Osteoblast (primary cell): Measurements from ENCODE around the gene TBKBP1. TPM values are rescaled to one million over a fixed set of nuclear protein-coding genes. Genes with fewer than 3 reads are reported as not detected.

Experiments
- DNase-seq: peaks from one replicate; pipeline ENCODE4 v3.0.0; 2011; ENCODE audit warnings: low spot score, mixed read lengths; ENCODE audit not compliant: insufficient read length; ENCODE audit errors: missing footprints
- H2AFZ ChIP-seq: 2 replicates; pipeline ENCODE4 v1.6.0; 2011; ENCODE audit warnings: mild to moderate bottlenecking, low read length
- H3K27ac ChIP-seq: 2 replicates; pipeline ENCODE4 v1.5.1; 2011; ENCODE audit warnings: mild to moderate bottlenecking, low read depth, low read length, moderate library complexity
- H3K27me3 ChIP-seq: 2 replicates; pipeline ENCODE4 v1.6.0; 2012; ENCODE audit warnings: mild to moderate bottlenecking, control low read depth, inconsistent platforms, low read length, moderate library complexity; ENCODE audit not compliant: insufficient read depth
- H3K36me3 ChIP-seq: 2 replicates; pipeline ENCODE4 v1.5.1; 2011; ENCODE audit warnings: mild to moderate bottlenecking, low read length, control low read depth, moderate library complexity; ENCODE audit not compliant: insufficient read depth
- H3K4me1 ChIP-seq: 2 replicates; pipeline ENCODE4 v1.5.1; 2011; ENCODE audit warnings: mild to moderate bottlenecking, low read length, control low read depth, moderate library complexity; ENCODE audit not compliant: insufficient read depth
- H3K4me2 ChIP-seq: 2 replicates; pipeline ENCODE4 v1.6.0; 2011; ENCODE audit warnings: mild to moderate bottlenecking, low read length; ENCODE audit not compliant: insufficient read depth
- H3K4me3 ChIP-seq: fragments of 200-600 bp; sonication (generic); 3 replicates; pipeline ENCODE4 v1.5.1; 2012; ENCODE audit warnings: mild to moderate bottlenecking, low read length, inconsistent platforms; ENCODE audit not compliant: insufficient read depth
- H3K79me2 ChIP-seq: 2 replicates; pipeline ENCODE4 v1.6.0; 2012; ENCODE audit warnings: mild to moderate bottlenecking, low read length, control low read depth, inconsistent platforms; ENCODE audit not compliant: insufficient read depth
- H3K9me3 ChIP-seq: 2 replicates; pipeline ENCODE4 v1.5.1; 2011; ENCODE audit warnings: low read depth, low read length, control low read depth
- H4K20me1 ChIP-seq: 2 replicates; pipeline ENCODE4 v1.6.0; 2012; ENCODE audit warnings: mild to moderate bottlenecking, low read length, control low read depth; ENCODE audit not compliant: insufficient read depth
- CTCF ChIP-seq: IDR thresholded peaks from 2 replicates; pipeline ENCODE4 v1.5.1; 2011; ENCODE audit warnings: mild to moderate bottlenecking, low read depth, low read length, moderate library complexity; ENCODE audit errors: extremely low read depth
- total RNA-seq: library from RNA; depleted of rRNA; stranded (reverse); fragments of >200 nt; gene quantifications from 2 replicates; pipeline ENCODE4 v1.2.3, GENCODE V29; 2012

TBKBP1 gene
- total RNA-seq, 1 donor = 11.9 TPM

- peaks cover 8% of the 10 kb centered on the region for H3K36me3 ChIP-seq
- no peak overlapping the region for H3K4me2 ChIP-seq
- peak; percentile 89 for DNase-seq
- peaks cover 19% of the 10 kb centered on the region for H4K20me1 ChIP-seq
- H3K27me3 ChIP-seq = no peaks in the 10 kb centered on the region
- no peaks in the 10 kb centered on the region for H3K9me3 ChIP-seq
- no peak overlapping the region for H3K4me3 ChIP-seq
- no peak overlapping the region for H2AFZ ChIP-seq
- no peaks in the 10 kb centered on the region for H3K79me2 ChIP-seq
- no peak overlapping the region for H3K27ac ChIP-seq
- no peak for TF ChIP-seq CTCF
- H3K4me1 ChIP-seq = peaks cover 14% of the 10 kb centered on the region
These were observed 3.0 kb downstream of the TBKBP1 start for GRCh38 chr17:47696717-47697642.

- no peak overlapping the region for H3K4me2 ChIP-seq
- H4K20me1 ChIP-seq = peaks cover 21% of the 10 kb centered on the region
- H3K4me1 ChIP-seq = peaks cover 11% of the 10 kb centered on the region
- H3K79me2 ChIP-seq = no peaks in the 10 kb centered on the region
- H3K36me3 ChIP-seq = peaks cover 8% of the 10 kb centered on the region
- TF ChIP-seq CTCF = no peak
- H3K27ac ChIP-seq = no peak overlapping the region
- no peaks in the 10 kb centered on the region for H3K9me3 ChIP-seq
- H3K27me3 ChIP-seq = no peaks in the 10 kb centered on the region
- no peak overlapping the region for H2AFZ ChIP-seq
- H3K4me3 ChIP-seq = no peak overlapping the region
- DNase-seq = peak; percentile 71
These were observed 4.1 kb downstream of the TBKBP1 start for GRCh38 chr17:47697906-47698711.

GRCh38 chr17:47698749-47699535 is 5.0 kb downstream of the TBKBP1 start:
- Histone ChIP-seq H3K4me1 (peaks cover 7% of the 10 kb centered on the region), H3K9me3 (no peaks in the 10 kb centered on the region), H3K27me3 (no peaks in the 10 kb centered on the region), H3K4me2 (no peak overlapping the region), H2AFZ (no peak overlapping the region), H3K4me3 (no peak overlapping the region), H3K79me2 (no peaks in the 10 kb centered on the region), H3K27ac (no peak overlapping the region), H3K36me3 (peaks cover 8% of the 10 kb centered on the region), H4K20me1 (peaks cover 21% of the 10 kb centered on the region)
- peak; percentile 100 for DNase-seq
- TF ChIP-seq CTCF = peak; percentile 78
